GM21526 (cell line): ENCODE results near the gene SBK1.
"Not testable (repeated sequence)": the region's sequence is repeated elsewhere in the genome, so short reads cannot be mapped to it uniquely, and the experiment has no call there.

Source experiments
- ATAC-seq: cut with Tn5 transposase; IDR thresholded peaks from one replicate; pipeline ENCODE4 v1.9.1; 2021; ENCODE audit warnings: moderate library complexity; ENCODE audit not compliant: unreplicated experiment, low FRiP score

SBK1 gene

DNA sequence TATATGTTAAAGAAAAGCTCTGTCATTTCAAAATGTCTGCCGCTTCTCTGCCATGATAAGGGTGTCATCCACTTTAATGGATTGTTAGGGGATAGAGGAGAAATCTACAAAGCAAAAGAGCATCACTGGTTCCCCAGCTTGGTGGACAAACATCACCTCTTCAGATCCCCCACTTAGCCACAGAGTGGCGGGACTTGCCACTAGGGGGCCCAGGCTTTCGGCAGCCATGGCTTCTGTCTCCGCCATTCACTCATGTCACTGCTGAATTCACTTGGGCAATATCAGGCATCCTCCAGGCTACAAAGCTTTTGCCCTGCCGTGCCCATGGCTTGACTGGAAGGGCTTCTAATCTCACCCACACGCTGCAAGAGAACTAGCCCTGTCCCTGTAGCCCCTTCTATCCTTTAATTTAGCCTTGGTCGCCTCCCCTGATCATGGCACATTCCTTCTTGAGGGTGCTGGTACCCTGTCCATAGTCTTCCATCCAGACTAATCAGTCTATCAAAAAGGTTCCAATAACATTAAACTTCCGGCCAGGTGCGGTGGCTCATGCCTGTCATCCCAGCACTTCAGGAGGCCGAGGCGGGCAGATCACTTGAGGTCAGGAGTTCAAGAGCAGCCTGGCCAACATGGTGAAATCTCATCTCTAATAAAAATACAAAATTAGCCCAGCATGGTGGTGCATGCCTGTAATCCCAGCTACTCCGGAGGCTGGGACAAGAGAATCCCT, 34.7 kb downstream of the SBK1 start:
- no peak for ATAC-seq

DNA sequence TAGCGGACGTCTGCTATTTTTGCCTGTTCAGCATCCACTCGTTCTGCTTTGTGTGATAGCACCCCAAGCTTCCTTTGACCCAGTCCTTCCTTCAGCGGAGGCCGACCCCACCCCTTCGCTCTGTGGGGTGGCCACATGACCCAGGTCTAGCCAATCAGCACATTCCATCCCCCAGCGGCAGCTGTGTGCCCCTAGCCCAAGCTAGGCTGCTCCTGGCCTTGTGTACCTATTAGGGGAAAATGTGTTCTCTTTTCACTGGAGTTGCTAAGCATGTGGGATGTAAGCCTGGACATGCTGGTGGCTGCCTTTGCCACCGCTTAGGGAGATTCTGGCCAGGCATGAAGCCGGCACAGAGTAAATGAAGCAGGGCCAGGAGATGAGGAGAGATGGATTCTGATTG, 37.9 kb downstream of the SBK1 start:
- not testable (repeated sequence) for ATAC-seq

DNA sequence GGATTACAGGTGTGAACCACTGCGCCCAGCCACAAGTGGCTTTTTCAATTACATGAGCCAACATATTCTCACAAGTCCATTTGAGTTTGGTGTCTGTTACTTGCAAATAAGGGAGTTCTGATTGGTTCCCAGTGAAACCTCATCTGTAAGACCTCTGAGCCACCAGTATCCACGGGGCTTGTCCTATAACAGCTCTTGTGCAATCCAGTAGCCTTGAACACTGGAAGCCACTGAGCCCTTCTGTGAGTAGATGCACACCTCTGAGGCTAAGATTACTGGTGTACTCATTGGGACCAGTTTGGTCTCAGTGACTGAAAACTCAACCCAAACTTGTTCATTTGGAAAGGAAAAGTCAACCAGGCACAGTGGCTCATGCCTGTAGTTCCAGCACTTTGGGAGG, 38.7 kb downstream of the SBK1 start:
- ATAC-seq = not testable (repeated sequence)

DNA sequence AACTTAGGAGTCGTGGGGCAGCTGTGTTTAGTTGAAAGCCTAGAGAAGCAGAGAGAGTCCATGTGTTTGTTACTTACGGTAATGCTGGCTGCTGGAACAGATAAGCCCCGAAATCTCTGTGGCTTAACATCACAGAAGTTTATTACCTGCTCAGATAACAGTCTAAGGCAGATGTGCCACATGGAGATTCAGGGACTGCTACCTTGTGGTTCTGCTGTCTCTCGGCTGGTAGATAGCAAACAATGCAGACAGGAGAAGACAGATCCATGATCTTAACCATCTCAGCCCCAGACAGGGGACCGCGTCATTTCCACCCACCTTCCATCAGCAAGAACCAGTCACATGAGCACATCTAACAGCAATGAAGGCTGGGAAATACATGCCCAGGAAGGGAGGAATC, 40.3 kb downstream of the SBK1 start:
- not testable (repeated sequence) for ATAC-seq

DNA sequence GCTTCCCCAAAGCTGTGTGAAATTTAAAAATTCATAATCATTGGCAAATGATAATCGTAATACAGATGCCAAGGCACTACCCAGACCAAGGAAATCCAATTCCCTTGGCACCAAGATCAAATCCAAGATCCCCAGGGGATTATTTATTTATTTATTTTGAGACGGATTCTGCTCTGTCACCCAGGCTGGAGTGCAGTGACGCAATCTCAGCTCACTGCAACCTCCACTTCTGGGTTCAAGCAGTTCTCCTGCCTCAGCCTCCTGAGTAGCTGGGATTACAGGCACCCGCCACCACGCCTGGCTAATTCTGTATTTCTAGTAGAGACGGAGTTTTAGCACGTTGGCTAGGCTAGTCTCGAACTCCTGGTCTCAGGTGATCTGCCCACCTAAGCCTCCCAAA, 43.4 kb downstream of the SBK1 start:
- not testable (repeated sequence) for ATAC-seq

DNA sequence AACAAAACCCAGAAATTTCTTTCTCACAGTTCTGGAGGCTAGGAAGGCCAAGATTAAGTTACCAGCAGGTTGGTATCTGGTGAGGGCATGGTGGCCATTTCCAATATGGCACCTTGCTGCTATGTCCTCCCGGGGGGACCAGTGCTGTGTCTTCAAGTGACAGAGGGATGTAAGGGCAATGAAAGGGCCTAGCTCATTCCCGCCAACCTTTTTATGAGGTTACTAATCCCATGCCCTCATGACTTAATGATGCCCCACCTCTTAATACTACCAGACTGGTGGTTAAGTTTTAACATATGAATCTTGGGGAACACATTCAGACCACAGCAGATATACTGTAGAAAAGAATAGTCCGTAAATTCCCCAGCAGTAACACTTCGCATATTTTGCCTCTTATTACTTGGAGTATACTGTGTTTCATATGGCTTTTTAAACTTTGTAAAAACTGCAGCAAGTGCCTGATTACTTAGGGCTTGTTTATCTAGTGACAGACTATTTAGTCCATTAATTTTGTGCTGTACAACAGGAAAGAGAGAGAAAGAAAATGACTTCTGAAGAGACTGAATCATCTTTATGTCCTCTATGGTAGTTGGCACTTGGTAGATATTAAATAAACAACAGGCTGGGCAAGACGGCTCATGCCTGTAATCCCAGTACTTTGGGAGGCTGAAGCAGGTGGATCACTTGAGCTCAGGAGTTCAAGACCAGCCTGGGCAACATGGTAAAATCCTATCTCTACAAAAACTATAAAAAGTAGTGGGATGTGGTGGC, 44.8 kb downstream of the SBK1 start:
- ATAC-seq = not testable (repeated sequence)

DNA sequence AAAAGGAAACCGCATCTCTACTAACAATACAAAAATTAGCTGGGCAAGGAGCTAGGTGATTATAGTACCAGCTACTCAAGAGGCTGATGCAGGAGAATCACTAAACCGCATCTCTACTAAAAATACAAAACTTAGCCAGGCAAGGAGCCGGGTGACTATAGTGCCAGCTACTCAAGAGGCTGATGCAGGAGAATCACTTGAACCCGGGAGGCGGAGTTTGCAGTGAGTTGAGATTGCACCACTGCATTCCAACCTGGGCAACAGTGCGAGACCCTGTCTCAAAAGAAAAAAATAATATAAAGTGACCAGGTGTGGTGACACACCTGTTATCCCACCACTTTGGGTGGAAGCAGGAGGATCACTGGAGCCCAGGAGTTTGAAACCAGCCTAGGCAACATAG, 45.9 kb downstream of the SBK1 start:
- not testable (repeated sequence) for ATAC-seq

DNA sequence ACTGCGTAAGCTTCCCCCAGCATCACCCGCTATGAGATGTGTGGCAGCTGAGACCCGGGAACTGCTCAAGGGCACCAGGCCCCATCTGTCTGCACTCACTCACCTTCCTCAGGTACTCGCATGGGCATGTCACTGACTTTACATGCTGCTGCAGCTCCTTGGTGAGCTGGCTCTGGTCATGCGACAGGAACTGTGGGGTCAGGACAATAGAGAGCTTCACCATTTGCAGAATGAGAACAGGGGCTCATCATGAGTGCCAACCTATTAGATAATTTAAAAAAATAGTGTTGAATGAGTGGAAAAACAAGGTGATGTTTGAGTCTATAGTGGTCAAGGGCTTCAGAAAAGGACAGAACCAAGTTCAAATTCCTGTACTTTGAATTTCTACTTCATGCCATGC, 70.3 kb downstream of the SBK1 start:
- not testable (repeated sequence) for ATAC-seq

DNA sequence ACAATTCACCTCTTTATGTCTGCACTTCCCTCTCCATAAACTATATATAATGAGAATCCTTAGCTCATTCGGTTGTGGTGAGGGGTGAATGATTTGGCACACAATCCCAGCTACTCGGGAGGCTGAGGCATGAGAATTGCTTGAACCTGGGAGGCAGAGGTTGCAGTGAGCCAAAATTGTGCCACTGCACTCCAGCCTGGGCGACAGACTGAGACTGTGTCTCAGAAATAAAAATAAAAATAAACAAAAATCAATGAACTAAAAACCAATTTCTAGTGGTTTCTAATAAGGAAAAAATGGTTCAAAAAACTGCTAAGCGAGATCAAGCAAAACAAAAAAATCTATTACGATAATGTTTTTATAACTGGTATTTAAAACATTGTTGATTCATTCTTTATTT, 71.1 kb downstream of the SBK1 start, which contains the start of gene NPIPB6:
TSS of gene NPIPB6 (minus strand) at position 101 of the 400 bp plus-strand sequence. CDS start 686 bp downstream, outside the sequence.
- not testable (repeated sequence) for ATAC-seq

DNA sequence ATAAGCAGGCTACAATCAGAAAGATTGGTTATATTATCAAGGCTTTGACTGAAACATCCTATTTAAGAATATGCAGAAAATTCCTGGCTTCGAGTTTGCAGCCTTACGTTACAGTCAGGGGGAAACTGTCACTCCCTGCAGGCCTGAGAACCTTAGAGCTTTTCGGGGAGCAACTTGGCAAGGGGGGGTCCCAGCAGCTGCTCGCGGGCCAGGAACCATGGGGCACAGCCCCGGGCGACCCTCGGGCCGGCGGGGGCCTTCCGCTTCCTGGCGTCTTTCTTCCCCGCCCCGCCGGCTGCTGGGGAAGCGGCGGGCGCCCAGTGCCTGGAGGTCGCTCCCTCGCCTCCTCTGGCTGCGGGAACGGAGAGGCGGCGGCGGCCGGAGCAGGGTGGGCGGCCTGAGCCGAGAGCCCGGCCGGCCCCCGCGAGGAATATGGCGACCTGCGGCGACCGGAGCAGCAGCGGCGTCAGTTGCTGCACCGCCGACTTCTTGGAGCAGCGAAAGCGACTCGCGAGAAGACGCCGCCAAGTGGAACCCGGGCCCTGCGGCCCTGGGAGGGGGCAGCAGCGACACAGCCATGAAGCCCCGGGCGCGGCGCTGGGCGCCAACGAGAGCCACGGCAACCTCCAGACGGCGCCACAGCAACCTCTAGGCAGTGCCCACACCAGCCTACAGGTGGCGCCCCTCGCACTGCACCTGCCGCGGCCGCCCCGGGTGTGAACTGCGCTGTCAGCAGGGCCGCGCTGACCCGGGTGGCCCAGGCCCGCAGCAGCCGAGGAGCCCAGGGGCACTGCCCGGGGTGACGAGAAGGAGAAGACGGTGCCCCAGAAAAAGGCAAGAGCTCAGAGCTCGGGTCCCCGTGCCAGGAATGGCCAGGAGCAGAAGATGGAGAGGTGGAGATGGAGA, 72.2 kb downstream of the SBK1 start:
- peak; percentile 86 for ATAC-seq

DNA sequence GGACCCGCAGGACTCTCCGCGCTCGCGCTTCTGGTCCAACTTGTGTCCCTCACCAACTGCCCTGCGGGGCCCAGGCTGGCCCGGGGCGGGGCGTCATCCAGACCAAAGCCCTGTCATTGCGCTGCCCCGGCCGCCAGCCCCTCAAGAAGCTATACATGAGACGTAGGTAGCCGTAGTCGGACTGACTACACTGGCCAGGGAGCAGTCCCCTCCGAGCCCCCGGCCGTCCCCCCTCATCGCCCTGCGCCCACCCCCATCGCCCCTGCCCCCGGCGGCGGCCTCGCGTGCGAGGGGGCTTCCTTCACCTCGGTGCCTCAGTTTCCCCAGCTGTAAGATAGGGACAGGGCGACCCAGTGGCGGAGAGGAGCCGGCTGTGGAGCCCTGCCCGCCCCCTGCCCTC, 75.6 kb downstream of the SBK1 start:
- ATAC-seq = not testable (repeated sequence)
